Colon (tissue), 2 donors: Measurements from ENCODE around the gene DOCK1.

ENCODE experiments used
- FAIRE-seq: peaks from 2 replicates; lab custom pipeline; 2012; peaks lifted over from hg19 to GRCh38; lab: Jason Lieb, UNC
- donor health status: control.
- donor health status: control.

DOCK1 gene

DNA sequence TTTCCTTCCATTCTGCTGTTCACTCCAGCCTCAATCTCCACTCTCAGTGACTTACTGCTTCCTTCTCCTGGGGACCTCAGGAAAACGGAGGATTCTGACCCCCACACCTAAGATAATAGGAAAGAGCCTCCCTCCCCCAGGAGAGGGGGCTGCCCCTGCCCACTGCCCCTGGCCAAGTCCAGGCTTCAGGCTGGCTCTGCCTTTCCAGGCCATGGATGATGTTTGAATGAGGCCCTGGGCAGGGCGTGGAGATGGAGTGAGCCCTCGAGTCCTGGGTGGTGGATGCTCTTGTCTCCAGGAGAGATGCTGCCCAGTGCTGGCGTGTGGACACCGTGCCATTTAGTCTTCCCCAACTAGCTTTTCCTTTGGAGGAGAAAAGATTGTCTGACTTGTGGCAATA, 184.2 kb downstream of the DOCK1 start:
- FAIRE-seq: no peak

DNA sequence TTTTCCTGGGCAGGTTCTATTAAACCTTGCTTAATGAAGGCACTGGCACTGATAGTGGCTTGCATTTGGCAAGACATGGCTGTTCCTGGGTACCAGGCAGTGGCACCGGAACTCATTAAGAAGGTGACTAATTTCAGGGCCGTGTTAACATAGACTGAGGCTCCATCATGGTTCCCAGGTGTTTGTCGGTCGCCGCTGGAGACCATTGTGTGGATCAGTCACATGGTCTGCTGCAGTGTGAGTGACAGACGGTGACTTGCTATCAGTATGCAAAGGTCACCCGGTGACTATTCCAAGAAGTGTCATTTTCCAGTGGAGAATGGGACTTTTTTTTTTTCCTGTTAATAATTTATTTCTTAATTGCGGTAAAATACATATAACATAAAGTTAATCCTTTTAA, 184.9 kb downstream of the DOCK1 start:
- no peak for FAIRE-seq

DNA sequence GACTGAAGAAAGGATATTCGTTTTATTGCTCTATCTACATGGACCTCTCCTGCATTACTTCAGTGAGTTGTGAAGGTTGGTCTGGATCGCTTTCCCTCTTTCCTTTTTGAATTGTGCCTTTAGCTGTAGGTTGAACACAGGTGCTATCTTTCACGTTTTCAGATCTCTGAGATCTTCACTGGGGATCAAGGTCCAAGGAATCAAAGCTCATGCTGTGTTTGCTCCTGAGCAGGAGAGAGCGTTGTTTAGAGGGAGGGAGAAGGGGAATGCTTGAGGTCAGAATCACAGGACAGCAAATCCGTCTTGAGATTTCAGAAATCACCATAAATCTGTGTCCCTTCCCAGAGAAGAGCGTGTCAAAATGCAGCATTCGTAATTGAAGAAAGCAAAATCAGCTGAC, 186.1 kb downstream of the DOCK1 start:
- FAIRE-seq: no peak

DNA sequence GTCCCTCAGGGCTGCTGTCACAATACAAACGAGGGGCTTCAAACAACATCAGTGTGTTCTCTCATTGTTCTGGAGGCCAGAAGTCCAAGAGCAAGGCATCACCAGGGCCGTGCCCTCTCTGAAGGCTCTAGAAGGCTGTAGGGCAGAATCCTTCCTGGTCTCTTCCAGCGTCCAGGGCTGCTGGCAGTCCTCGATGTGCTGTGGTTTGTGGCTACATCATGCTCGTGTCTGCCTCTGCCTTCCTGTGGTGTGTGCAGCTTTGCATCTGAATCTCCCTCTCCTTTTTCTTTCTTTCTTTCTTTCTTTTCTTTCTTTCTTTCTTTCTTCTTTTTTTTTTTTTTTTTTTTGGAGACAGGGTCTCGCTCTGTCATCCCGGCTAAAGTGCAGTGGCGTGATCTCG, 187.7 kb downstream of the DOCK1 start:
- FAIRE-seq: no peak

DNA sequence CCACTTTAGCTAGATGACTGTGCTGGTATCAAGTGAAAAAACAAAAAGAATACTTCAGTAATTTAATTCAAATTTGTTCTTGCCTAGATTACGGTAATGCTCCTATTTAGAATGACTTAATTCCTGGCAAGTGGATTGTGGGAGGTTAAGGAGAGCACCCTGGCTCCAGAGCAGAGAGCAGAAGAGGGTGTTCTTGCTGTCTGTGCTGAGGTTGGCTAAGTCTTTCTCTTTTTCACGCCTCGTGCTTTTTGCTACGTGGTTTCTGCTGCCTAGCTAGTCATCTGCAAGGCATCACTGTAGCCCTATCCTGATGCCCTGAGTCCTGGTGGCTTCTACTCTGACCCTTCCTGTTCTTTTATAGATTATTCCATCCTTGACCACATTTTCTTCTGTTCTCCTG, 189.8 kb downstream of the DOCK1 start:
- no peak for FAIRE-seq

DNA sequence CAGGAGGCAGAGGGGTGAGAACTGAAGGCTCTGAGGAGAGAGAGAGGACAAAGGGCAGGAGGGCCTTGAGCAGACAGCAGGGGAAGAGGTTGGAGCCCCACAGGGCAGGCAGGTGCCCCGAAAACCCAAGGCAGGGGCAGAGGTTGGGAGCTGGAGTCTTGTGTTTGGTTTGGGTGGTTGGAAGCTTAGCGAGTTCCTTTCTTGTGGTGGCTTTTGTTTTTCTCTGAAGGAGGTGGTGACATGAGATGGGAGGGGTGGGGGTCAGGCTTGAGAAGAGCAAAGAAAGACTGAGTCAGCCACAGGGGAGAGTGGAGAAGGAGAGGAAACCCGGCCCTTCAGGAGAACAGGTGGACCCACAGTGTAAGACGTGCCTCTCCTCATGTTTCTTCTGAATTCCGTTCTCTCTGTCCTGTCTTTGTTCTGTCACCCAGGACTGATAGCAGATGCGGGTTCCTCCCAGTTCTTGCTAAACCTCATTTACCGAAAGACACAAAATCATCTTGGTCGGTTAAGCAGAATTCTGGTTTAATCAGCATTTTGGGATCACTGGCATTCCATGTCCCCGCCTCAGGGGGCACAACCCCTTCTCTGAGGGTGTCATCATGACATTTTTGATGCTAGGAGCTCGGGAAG, 195.9 kb downstream of the DOCK1 start:
- FAIRE-seq: no peak

DNA sequence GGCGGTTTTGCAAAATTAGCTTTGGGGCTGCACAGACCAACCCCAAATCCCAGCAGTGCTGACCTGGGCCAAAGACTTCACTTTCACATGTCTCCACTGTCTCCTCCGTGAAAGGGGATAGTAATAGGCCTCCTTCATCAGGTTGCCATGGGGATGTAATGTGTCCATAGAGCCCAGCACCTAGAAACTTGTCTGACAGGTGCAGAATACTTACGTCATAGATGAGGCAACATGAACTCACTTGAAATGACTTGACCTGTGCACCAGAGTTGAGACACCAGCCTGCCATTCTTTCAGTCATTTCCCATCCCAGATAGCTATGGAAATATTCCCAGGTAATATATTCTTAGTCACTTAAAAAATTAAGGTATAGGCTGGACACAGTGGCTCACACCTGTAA, 196.9 kb downstream of the DOCK1 start:
- FAIRE-seq: no peak

DNA sequence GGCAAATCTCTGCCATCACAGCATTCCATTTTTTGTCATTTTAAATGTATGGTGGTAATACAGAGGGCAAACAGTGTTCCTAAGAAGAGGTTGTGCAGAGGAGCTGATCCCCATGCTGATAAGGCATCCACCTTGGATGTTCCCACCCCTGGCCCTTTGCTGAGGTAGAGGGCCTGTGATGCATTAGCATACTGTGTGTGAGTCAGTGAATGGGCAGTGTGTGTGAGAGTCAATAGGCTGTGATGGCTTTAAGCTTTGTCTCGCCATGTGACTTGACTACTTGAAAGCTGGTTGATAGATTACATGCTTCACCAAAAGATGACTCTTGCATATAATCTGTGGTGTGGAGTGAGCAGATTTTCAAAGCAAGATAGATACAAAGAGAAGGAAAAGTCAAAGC, 209.9 kb downstream of the DOCK1 start:
- no peak for FAIRE-seq

DNA sequence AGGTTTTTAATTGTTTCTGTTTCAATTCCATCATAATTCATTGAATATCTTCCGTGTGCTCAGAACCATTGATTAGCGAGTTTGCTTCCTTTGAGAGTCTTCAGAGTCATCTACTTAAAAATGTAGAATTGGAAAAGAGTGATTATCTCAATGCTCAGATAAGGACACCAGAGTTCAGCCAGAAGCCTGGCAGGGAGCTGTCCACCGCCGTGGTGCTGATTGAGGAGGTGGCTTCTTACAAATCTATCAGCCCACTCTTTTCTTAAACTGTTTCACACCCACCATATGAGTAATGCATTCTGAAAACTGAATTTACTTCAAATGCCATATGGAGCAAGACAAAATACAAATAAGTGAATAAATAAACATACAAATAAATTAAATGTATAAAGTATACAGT, 211.9 kb downstream of the DOCK1 start:
- FAIRE-seq: no peak

DNA sequence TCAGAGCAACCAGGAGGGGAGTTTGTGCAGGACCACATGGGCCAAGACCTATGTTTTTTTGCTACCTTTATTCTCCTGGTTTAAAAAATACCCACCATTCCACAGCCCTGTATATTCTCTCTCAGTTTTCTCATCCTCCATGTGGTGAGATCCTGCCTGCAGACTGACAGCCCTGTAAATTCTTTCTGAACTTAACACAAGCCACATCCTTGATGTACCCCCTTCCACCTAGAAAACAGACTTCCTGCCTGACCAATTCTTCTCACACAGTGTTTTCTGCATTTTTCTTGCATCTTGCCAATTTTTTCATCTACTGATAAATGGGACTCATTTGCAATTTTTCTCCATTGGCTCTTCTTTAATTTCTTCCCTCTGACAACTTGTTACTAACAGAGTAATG, 212.8 kb downstream of the DOCK1 start:
- FAIRE-seq: no peak

DNA sequence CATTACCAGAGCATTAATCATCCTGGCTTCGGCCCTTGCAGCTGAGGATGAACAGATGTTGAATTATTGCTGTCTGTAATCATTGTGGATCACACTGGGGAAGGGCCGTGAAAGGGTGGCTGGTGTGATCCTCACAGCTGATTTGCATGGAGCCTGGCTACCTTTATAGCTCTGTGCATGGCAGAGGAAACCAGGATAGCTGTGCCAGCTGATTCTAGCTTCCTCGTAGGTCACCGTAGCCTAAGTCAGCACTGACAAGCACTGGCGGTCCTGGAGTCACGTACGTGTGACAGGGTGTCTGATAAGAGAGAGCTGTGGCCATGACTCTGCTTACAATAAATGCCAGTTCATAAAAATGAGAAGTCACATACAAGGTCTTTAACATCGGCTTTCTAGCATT, 214.7 kb downstream of the DOCK1 start:
- no peak for FAIRE-seq

DNA sequence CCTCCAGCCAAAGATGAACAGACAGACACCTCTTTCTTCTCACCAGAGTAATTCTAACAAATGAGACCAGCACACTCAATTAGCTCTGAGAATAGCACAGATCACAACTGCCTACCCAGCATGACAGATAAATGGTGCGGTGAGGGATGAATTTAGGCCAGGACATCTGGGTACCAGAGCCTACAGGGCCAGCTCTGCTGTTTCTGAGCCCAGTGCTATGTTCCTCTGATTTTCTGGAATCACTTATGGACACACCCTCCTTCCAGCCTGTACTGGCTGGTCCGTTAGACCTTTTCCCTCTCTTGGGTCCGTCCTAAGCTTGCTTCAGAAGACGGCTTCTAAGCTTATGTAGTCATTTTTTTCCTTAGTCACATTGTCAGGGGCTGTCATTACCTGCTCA, 217.6 kb downstream of the DOCK1 start:
- no peak for FAIRE-seq

DNA sequence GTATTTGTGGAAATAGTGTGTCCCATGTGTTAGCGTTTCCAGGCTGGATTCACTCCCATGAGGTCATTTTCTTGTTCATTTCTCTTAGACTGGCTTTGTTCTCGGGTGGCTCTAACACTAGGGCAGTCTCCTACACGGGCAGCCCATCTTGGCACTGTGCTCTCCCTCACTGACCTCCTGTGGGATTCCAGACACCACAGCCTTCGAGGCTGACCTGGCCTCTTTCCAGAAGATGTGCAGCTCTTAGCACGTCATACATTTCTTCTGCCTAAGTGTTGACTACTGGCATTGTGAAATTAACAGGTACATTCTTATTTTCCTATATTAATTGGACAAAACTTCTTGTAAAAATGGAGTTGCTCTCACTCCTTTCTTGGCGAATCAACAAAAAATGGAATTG, 218.4 kb downstream of the DOCK1 start:
- FAIRE-seq: no peak

DNA sequence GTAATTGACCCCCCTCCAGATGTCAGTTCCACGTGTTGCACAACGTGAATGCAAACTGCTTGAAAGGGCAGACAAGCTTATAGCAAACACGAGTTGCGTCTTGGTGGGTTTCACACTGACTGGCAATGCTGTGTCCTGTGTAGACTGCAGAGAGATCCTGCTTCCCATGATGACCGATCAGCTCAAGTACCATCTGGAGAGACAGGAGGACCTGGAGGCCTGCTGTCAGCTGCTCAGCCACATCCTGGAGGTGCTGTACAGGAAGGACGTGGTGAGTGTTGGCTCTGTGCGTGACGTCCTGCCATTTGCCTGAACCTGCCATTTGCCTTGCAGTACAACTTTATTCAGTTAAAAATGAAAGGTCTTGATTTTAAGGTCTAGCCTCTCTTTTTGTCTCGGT, 220.1 kb downstream of the DOCK1 start:
- FAIRE-seq: no peak

DNA sequence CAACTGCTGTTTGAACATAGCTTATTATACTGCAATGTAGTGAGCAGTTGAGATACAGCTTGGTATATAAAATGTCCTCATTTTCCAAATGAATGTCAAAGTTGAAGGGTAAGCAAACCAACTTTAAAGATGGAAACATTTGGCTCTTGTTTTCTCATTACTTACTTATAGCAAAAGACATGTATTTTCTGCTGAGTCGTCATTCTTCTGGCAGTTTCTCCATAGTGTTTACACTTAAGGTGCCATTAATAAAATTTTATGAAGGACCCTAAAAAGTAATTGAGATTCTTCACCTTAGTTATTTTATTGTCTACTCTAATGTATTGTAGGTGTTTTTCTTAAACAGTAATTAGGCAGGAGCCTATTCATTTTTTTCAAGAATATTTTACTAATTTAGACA, 222.6 kb downstream of the DOCK1 start:
- FAIRE-seq: no peak

DNA sequence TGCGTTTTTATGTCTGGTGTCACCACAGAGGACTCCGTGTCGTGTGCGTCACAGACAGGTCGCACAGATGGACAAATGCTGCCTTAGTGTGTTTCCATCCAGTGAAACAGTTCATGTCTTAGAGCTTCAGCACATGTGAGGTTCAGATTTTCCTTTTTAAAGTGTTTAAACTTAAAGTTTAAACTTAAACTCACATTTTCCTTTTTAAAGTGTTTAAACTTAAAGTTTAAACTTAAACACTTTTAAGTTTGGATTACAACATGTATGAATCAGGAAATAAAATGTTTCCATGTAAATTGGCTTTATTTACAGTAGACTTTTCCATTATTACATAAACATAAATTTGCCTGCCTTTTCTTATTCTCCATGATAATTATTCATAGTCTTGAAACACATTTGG, 223.9 kb downstream of the DOCK1 start:
- FAIRE-seq: peak; percentile 21

DNA sequence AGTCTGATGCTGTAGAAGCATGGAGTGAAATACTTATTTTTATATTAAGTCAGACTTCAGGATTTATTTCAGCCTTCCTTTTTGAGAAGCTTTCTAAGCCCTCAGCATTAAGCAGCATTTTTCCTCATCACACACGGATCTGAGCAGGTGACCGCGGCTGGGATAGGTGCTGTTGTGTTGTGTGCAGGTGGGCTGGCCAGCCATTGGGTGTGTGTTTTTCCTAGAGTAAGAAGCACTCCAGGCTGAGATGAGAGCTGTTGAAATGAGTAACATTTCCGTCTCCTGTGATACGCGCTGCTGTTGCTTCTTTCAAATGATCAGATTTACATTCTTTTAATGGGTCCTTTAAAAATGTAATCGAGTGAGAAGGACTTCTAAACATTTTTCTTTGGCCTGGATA, 227.2 kb downstream of the DOCK1 start:
- FAIRE-seq: no peak

DNA sequence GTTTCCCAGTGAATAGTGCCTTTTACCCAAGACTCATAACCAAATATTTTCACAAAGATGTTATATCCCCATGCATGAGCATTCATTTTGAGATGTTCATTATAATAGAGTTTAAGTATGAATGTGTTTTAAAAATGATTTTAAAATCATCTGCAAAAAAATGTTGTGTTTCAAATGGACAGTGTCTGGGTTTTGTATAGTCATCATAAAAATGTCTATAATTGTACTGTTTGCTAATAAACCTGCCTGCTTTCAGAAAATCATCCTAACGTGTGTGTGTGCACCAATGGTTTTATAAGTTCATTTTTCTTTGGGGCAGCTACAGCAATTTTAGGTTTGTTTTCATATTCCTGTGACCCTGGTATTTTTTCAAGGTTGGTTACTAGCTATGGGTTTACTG, 228.0 kb downstream of the DOCK1 start:
- FAIRE-seq: no peak

DNA sequence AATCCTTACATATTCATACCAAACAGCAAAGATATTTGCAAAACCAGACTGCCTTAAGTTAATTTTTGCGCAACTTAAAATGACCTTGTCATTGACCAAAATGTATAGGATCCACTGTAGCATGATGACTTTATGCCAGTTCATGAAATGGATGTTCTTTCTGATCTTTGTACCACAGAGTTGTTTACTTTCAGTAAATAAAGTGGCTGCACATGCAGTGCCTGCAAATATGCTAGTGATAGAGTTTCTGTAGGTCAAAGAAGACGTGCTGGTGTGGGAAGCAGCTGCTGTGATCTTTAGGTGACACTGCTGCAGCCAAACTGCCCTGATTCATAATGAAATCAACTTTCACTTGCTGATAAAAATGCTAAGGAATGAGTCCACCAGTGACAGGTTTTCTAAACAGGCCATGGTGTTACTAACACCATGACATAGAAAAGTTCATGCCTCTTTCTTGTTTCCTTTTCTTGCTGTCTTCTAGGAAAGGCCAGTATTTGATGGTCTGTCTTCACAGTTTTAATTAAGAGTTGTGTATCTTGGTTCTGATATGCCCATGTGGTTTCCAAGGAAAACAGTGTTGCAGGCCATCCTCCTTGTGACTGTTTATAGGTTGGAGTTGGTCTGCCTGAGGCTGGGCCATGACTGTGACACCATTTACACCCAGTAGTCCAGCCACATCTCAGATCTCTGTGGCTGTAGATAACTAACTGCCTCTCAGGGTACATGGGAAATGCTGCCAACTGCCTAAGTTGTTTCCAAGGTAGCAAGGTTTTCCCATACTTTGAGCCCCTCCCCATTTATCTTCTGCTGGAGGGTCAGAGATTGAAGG, 228.7 kb downstream of the DOCK1 start:
- no peak for FAIRE-seq

DNA sequence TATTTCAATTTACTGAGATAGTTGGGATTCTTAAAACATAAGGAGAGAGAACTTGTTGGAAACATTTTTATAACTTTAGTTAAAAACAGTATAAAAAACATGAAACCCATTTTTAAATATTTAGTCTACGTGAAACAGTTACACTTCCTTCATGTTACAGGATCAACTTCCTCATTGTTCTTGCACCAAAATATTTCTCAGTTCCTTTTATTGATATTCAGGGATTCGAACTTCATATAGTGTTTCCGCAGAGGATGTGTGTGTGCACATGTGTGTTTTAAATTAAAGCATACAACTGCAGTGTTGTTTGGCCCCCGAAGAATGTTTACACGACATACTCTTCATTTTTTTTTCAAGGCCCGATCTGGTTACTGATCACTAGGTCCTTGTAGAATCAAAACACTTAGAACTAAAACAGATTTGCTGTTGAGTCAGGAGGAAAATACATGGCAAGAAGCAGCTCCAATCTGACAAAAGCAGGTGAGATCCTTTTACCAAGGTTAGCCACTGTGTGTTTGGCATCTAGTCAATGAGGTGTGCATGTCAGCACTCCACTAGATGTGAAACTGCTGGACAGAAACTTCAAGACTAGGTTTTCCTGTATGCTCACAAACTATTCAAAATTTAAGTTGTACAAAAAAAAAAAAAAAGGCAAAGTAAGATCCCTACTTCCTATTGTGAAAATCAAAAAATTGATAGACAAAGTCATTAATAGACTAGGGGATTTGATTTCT, 230.8 kb downstream of the DOCK1 start:
- FAIRE-seq: peak; percentile 64

DNA sequence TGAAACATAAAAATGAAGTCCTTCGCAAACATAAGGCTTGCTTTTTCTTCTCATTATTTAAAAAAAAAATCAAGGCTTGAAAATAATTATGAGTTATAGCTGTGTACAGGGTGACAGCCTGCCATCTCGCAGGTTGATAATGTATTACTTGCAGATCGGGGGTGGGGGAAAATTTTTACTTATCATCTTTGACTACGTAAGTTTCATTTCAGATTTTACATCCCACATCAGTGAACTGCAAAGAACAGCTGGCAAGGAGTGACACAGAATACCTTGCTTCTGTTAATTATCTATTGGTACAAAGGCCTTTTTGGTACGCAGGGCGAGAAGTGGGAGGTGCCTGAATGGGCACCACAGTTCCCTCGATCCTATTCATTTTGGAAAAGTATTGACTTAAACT, 232.2 kb downstream of the DOCK1 start:
- FAIRE-seq: no peak

DNA sequence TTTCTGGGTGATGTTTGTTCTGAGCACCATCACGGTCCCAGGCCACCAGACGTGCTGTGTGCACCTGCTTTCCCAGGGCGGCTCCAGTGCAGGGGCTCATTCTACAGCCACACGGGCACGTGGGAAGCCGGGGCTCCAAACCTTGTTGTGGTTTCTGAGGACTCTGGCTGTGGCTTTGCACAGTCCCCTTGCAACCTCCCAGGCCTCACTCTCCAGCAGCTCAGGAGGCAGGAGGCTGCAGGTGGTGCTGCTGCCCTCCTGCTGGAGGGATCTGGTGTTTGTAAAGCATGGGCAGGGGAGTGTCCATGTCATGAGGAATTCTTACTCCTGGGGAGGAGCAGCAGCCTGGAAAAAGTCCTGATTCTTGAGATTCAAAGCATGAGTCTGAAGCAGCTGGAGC, 236.9 kb downstream of the DOCK1 start:
- FAIRE-seq: no peak

DNA sequence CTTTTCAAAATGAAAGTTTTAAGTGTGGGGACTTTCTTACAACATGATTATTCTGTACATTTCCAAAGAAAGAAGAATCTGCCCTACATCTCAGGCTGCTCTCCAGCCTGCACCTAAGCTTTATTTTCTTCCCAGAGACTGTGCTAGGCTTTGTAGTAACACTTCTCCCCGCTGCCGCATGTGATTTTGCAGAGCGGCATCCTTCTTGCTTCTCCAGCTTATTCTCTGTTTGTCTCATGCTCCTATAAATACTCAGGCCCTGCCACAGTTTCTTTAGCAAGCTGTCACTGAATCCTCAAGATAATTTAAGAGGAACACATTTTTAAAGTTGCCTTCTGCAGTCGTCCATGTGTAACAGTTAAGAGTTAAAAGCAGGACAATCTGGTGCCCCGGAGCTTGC, 237.6 kb downstream of the DOCK1 start:
- FAIRE-seq: no peak
